Measurements from ENCODE around the gene EIF4E2. TPM values are rescaled to one million over a fixed set of nuclear protein-coding genes. Genes with fewer than 3 reads are reported as not detected.

Gene EIF4E2
- total and polyA plus RNA-seq, 2 of the 13 experiments (the other 11 are each of a cell fraction or from before 2014, with no cell fraction given) = 25.0 to 101 TPM

- TF ChIP-seq, protein P1, sequence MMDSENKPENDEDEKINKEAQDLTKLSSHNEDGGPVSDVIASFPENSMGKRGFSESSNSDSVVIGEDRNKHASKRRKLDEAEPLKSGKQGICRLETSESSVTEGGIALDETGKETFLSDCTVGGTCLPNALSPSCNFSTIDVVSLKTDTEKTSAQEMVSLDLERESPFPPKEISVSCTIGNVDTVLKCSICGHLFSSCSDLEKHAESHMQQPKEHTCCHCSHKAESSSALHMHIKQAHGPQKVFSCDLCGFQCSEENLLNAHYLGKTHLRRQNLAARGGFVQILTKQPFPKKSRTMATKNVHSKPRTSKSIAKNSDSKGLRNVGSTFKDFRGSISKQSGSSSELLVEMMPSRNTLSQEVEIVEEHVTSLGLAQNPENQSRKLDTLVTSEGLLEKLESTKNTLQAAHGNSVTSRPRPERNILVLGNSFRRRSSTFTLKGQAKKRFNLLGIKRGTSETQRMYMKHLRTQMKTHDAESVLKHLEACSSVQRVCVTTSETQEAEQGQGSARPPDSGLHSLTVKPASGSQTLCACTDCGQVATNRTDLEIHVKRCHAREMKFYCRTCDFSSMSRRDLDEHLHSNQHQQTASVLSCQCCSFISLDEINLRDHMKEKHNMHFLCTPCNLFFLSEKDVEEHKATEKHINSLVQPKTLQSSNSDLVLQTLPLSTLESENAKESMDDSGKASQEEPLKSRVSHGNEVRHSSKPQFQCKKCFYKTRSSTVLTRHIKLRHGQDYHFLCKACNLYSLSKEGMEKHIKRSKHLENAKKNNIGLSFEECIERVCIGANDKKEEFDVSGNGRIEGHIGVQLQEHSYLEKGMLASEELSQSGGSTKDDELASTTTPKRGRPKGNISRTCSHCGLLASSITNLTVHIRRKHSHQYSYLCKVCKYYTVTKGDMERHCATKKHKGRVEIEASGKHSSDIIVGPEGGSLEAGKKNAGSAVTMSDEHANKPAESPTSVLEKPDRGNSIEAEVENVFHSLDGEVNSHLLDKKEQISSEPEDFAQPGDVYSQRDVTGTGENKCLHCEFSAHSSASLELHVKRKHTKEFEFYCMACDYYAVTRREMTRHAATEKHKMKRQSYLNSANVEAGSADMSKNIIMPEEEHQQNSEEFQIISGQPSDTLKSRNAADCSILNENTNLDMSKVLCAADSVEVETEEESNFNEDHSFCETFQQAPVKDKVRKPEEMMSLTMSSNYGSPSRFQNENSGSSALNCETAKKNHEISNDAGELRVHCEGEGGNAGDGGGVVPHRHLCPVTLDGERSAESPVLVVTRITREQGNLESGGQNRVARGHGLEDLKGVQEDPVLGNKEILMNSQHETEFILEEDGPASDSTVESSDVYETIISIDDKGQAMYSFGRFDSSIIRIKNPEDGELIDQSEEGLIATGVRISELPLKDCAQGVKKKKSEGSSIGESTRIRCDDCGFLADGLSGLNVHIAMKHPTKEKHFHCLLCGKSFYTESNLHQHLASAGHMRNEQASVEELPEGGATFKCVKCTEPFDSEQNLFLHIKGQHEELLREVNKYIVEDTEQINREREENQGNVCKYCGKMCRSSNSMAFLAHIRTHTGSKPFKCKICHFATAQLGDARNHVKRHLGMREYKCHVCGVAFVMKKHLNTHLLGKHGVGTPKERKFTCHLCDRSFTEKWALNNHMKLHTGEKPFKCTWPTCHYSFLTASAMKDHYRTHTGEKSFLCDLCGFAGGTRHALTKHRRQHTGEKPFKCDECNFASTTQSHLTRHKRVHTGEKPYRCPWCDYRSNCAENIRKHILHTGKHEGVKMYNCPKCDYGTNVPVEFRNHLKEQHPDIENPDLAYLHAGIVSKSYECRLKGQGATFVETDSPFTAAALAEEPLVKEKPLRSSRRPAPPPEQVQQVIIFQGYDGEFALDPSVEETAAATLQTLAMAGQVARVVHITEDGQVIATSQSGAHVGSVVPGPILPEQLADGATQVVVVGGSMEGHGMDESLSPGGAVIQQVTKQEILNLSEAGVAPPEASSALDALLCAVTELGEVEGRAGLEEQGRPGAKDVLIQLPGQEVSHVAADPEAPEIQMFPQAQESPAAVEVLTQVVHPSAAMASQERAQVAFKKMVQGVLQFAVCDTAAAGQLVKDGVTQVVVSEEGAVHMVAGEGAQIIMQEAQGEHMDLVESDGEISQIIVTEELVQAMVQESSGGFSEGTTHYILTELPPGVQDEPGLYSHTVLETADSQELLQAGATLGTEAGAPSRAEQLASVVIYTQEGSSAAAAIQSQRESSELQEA (CRISPR knock-in tag; IDR thresholded peaks at IDR 0.05; ENCODE audit: not compliant biosample characterization) = peak; percentile 100
- TF ChIP-seq KAT8 (CRISPR knock-in tag; IDR thresholded peaks at IDR 0.05) (peak; percentile 99), FOSL1 (CRISPR knock-in tag; IDR thresholded peaks at IDR 0.05; ENCODE audit: borderline replicate concordance) (peak; percentile 57; the same call in 1 of the 2 replicates), ZNF326 (CRISPR knock-in tag; IDR thresholded peaks at IDR 0.05; ENCODE audit: borderline replicate concordance) (no peak), ZNF317 (CRISPR knock-in tag; IDR thresholded peaks at IDR 0.05) (peak; percentile 94), ZNF280D (CRISPR knock-in tag; IDR thresholded peaks at IDR 0.05) (peak; percentile 90; the same call in 1 of the 2 replicates), RARA (CRISPR knock-in tag; IDR thresholded peaks at IDR 0.05) (peak; percentile 66), ARNTL (CRISPR knock-in tag; IDR thresholded peaks at IDR 0.05) (peak; percentile 85), ZNF12 (CRISPR knock-in tag; IDR thresholded peaks at IDR 0.05) (peak; percentile 88), NFRKB (IDR thresholded peaks at IDR 0.05) (no peak), THYN1 (CRISPR knock-in tag; IDR thresholded peaks at IDR 0.05; ENCODE audit: borderline replicate concordance, low read depth) (0 out of 2 replicates have a peak, but pooled peaks have one; percentile 52), TAF15 (IDR thresholded peaks at IDR 0.05; ENCODE audit: low read depth, low read length, poor library complexity, severe bottlenecking) (peak; percentile 81)
- TF ChIP-seq, protein P2, sequence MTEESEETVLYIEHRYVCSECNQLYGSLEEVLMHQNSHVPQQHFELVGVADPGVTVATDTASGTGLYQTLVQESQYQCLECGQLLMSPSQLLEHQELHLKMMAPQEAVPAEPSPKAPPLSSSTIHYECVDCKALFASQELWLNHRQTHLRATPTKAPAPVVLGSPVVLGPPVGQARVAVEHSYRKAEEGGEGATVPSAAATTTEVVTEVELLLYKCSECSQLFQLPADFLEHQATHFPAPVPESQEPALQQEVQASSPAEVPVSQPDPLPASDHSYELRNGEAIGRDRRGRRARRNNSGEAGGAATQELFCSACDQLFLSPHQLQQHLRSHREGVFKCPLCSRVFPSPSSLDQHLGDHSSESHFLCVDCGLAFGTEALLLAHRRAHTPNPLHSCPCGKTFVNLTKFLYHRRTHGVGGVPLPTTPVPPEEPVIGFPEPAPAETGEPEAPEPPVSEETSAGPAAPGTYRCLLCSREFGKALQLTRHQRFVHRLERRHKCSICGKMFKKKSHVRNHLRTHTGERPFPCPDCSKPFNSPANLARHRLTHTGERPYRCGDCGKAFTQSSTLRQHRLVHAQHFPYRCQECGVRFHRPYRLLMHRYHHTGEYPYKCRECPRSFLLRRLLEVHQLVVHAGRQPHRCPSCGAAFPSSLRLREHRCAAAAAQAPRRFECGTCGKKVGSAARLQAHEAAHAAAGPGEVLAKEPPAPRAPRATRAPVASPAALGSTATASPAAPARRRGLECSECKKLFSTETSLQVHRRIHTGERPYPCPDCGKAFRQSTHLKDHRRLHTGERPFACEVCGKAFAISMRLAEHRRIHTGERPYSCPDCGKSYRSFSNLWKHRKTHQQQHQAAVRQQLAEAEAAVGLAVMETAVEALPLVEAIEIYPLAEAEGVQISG (CRISPR knock-in tag; IDR thresholded peaks at IDR 0.05) = peak; percentile 98
Measured at GRCh38 chr2:232550354-232551249, at the start of gene EIF4E2, which contains the start of gene TIGD1 (continued).

All from HepG2 (cell line).